ENCODE results near the gene RSL24D1. TPM values are rescaled to one million over a fixed set of nuclear protein-coding genes. Genes with fewer than 3 reads are reported as not detected.

Gene RSL24D1
- polyA plus RNA-seq, 4 donors = 42.7 to 79.3 (median 78.3) TPM

DNA sequence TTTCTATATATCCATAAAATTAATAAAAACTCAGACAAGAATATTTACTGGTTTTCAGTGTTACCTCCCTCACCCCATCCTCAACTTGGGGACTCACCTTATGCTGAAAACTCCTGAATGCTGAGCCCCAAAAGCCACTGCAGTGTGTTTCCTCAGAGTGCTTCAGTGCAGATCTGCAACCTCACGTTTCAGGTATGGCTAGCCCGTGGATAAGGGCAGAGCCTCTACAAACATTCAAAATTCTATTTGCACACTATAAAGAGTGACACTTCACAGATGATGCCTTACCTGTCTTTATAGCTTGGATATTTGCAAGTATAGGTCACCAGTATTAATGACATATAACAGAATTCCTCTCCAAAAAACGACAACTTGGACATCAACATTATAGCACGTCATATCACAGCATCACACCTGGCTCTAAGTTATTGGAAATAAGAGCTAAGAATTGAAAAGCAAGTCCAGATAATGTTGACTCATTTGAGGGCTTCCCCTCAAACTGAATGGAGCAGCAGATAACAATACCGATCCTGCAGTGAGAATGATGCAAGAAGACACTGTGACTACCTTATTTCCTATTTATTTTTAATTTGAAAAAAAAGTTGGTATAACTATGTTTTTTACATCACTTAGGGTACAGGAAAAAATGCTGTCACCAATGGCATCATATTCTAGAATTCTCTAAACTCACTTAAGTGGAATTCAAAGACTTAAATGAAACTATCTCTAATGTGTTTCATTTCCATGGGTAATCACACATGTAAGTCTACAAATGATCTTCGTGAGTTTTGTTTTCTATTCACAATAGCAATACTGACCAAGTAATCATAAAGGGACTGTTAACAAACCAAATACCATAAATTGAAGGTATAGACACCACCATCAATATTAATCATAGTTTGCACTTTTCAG lies 40.7 kb upstream of the RSL24D1 start:
- Histone ChIP-seq H3K9me3 (ENCODE audit: control insufficient read depth in 2 of 2, insufficient read depth in 1 of 2, low read depth in 1 of 2, low read length in 1 of 2) (no peaks in the 10 kb centered on the region), H3K27me3 (ENCODE audit: control insufficient read depth in 3 of 3, insufficient read depth in 3 of 3, low read length in 3 of 3) (no peaks in the 10 kb centered on the region), H3K4me3 (ENCODE audit: low read depth in 1 of 3, low read length in 3 of 3) (no peak overlapping the region), H3K36me3 (ENCODE audit: control insufficient read depth in 3 of 3, insufficient read depth in 2 of 3, low read depth in 1 of 3, low read length in 3 of 3) (no peaks in the 10 kb centered on the region), H3K4me1 (ENCODE audit: control insufficient read depth in 3 of 3, insufficient read depth in 2 of 3, low read depth in 1 of 3, low read length in 2 of 3) (no peaks in the 10 kb centered on the region), H3K27ac (ENCODE audit: low read depth in 1 of 3, low read length in 2 of 3) (no peak overlapping the region)
- no peak for DNase-seq
- WGBS, 3 donors = 82 to 85% (median 84%) methylated on average over 6 of the region's 6 CpGs
- no peak for FAIRE-seq

DNA sequence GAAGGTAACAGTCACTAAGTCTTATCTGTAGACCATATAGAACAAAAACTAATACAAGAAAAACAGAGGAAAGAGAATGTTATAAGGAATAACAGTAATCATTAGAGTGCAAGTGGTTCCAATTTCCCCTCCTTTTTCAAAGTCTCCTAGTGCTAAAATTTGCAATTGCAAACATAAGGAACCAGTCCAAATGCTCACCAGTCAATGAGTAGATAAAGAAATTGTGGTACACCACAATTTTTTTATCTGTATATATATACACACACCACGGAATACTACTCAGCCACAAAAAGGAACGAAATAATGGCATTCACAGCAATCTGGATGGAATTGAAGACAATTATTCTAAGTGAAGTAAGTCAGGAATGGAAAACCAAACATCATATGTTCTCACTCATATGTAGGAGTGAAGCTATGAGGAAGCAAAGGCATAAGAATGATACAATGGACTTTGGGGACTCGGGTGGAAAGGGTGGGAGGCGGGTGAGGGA lies 38.9 kb upstream of the RSL24D1 start:
- Histone ChIP-seq H3K27ac (ENCODE audit: low read depth in 1 of 3, low read length in 2 of 3) (no peak overlapping the region), H3K36me3 (ENCODE audit: control insufficient read depth in 3 of 3, insufficient read depth in 2 of 3, low read depth in 1 of 3, low read length in 3 of 3) (no peaks in the 10 kb centered on the region), H3K9me3 (ENCODE audit: control insufficient read depth in 2 of 2, insufficient read depth in 1 of 2, low read depth in 1 of 2, low read length in 1 of 2) (no peaks in the 10 kb centered on the region), H3K27me3 (ENCODE audit: control insufficient read depth in 3 of 3, insufficient read depth in 3 of 3, low read length in 3 of 3) (no peaks in the 10 kb centered on the region), H3K4me3 (ENCODE audit: low read depth in 1 of 3, low read length in 3 of 3) (no peak overlapping the region), H3K4me1 (ENCODE audit: control insufficient read depth in 3 of 3, insufficient read depth in 2 of 3, low read depth in 1 of 3, low read length in 2 of 3) (no peaks in the 10 kb centered on the region)
- 79 to 85% (median 85%) methylated on average over 4 of the region's 4 CpGs for WGBS, 3 donors
- FAIRE-seq = no peak
- no peak for DNase-seq

DNA sequence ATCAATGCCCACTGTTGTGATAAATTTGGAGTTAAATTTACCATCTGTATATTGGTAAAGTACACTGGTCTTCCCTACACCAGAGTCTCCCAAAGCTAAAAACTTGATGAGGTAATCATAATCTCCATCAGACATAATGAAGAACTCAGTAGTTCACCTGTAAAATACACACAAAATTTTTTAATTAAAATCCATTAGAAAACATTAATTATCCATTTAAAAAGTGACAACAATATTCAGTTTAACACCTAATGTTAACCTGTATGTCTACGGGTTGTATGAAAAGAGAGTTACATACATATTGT lies 38.0 kb upstream of the RSL24D1 start:
- WGBS, 3 donors = 97 to 100% (median 100%) methylated on average over 1 of the region's 1 CpG
- Histone ChIP-seq H3K36me3 (ENCODE audit: control insufficient read depth in 3 of 3, insufficient read depth in 2 of 3, low read depth in 1 of 3, low read length in 3 of 3) (peaks cover 0 to 3% (median 0%) of the 10 kb centered on the region in 3 donors), H3K27ac (ENCODE audit: low read depth in 1 of 3, low read length in 2 of 3) (no peak overlapping the region), H3K4me1 (ENCODE audit: control insufficient read depth in 3 of 3, insufficient read depth in 2 of 3, low read depth in 1 of 3, low read length in 2 of 3) (no peaks in the 10 kb centered on the region), H3K4me3 (ENCODE audit: low read depth in 1 of 3, low read length in 3 of 3) (no peak overlapping the region), H3K9me3 (ENCODE audit: control insufficient read depth in 2 of 2, insufficient read depth in 1 of 2, low read depth in 1 of 2, low read length in 1 of 2) (no peaks in the 10 kb centered on the region), H3K27me3 (ENCODE audit: control insufficient read depth in 3 of 3, insufficient read depth in 3 of 3, low read length in 3 of 3) (no peaks in the 10 kb centered on the region)
- DNase-seq (no peak), FAIRE-seq (no peak)

DNA sequence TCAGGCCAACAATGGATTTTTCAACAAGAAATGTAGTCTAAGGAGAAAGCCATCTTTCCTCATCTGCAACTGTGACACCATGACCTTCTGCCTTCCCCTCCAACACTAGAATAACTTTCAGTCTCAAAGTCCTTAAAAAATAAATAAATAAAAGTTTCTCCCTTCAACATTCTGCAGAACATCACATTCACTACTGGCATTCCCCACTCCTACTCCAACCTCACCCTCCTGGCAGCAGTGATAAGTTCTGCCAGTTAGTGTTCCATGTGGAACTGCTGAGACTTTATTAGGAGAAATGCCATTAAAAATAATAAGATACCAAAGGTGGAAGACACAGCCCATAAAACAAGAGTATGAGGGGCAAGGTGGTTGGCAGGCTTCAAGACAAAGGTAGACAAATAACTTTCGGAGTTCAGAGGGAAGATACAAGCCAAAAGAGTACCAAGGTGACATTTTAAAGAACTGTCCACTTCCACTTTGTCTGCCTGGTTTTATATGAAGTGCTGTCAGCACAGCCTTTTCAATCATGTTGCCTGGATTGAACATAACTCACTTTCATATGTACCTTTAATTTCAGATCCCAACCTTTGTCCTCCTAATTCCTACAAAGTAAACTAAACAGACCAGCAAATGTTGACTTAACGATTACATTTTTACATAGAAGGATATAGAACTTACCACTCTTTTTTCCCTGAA lies 37.5 kb upstream of the RSL24D1 start:
- H3K9me3 ChIP-seq (ENCODE audit: control insufficient read depth in 2 of 2, insufficient read depth in 1 of 2, low read depth in 1 of 2, low read length in 1 of 2) = no peaks in the 10 kb centered on the region
- no peak overlapping the region for H3K4me3 ChIP-seq (ENCODE audit: low read depth in 1 of 3, low read length in 3 of 3)
- 24 to 89% (median 81%) methylated on average over 2 of the region's 2 CpGs for WGBS, 3 donors
- H3K36me3 ChIP-seq (ENCODE audit: control insufficient read depth in 3 of 3, insufficient read depth in 2 of 3, low read depth in 1 of 3, low read length in 3 of 3) = peaks cover 0 to 3% (median 0%) of the 10 kb centered on the region in 3 donors
- H3K27ac ChIP-seq (ENCODE audit: low read depth in 1 of 3, low read length in 2 of 3) = no peak overlapping the region
- DNase-seq (peak in 1 of 2 donors; percentile 37), FAIRE-seq (no peak)
- no peaks in the 10 kb centered on the region for H3K4me1 ChIP-seq (ENCODE audit: control insufficient read depth in 3 of 3, insufficient read depth in 2 of 3, low read depth in 1 of 3, low read length in 2 of 3)
- no peaks in the 10 kb centered on the region for H3K27me3 ChIP-seq (ENCODE audit: control insufficient read depth in 3 of 3, insufficient read depth in 3 of 3, low read length in 3 of 3)

DNA sequence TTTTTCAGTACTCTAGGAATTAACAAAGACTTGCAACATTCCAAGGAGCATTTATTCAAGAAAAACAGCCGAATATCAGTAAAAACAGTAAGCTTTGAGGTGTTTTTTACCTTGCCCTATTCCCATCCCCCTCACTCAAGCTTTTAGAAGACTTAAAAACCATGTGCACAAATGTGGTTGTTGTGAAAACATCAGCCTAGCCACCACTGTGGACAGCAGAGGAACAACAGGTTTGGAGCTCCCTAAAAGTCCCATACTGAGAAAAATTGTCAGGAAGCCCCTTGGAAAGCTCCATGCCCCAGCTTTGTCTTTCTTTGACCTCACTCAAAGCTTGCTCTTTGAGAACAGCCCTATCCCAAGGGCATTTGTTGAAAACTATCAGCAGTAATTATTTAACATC lies 34.7 kb upstream of the RSL24D1 start:
- peaks cover 0 to 7% (median 0%) of the 10 kb centered on the region in 3 donors for H3K36me3 ChIP-seq (ENCODE audit: control insufficient read depth in 3 of 3, insufficient read depth in 2 of 3, low read depth in 1 of 3, low read length in 3 of 3)
- FAIRE-seq = no peak

DNA sequence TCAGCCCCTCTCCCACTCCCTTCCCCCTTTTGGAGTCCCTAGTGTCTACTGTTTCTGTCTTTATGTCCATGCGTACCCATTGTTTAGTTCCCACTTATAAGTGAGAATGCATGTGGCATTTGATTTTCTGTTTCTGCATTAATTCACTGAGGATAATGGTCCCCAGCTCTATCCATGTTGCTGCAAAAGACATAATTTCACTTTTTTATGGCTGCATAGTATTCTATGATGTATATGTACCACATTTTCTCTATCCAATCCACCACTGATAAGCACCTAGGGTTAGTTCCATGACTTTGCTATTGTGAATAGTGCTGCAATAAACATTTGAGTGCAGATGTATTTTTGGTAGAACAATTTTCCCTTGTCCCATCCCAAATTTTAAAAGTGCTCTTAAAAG lies 34.2 kb upstream of the RSL24D1 start:
- H3K27me3 ChIP-seq (ENCODE audit: control insufficient read depth in 3 of 3, insufficient read depth in 3 of 3, low read length in 3 of 3) = no peaks in the 10 kb centered on the region
- no peak for DNase-seq
- 53 to 94% (median 86%) methylated on average over 1 of the region's 1 CpG for WGBS, 3 donors
- no peak overlapping the region for H3K27ac ChIP-seq (ENCODE audit: low read depth in 1 of 3, low read length in 2 of 3)
- H3K4me3 ChIP-seq (ENCODE audit: low read depth in 1 of 3, low read length in 3 of 3) = no peak overlapping the region
- no peaks in the 10 kb centered on the region for H3K4me1 ChIP-seq (ENCODE audit: control insufficient read depth in 3 of 3, insufficient read depth in 2 of 3, low read depth in 1 of 3, low read length in 2 of 3)
- no peak for FAIRE-seq
- peaks cover 0 to 7% (median 3%) of the 10 kb centered on the region in 3 donors for H3K36me3 ChIP-seq (ENCODE audit: control insufficient read depth in 3 of 3, insufficient read depth in 2 of 3, low read depth in 1 of 3, low read length in 3 of 3)
- no peaks in the 10 kb centered on the region for H3K9me3 ChIP-seq (ENCODE audit: control insufficient read depth in 2 of 2, insufficient read depth in 1 of 2, low read depth in 1 of 2, low read length in 1 of 2)

More for the DNA sequence above, 34.7 kb upstream of the RSL24D1 start:
- H3K4me3 ChIP-seq (ENCODE audit: low read depth in 1 of 3, low read length in 3 of 3) = no peak overlapping the region
- H3K27me3 ChIP-seq (ENCODE audit: control insufficient read depth in 3 of 3, insufficient read depth in 3 of 3, low read length in 3 of 3) = no peaks in the 10 kb centered on the region
- DNase-seq = no peak
- H3K4me1 ChIP-seq (ENCODE audit: control insufficient read depth in 3 of 3, insufficient read depth in 2 of 3, low read depth in 1 of 3, low read length in 2 of 3) = no peaks in the 10 kb centered on the region
- no peaks in the 10 kb centered on the region for H3K9me3 ChIP-seq (ENCODE audit: control insufficient read depth in 2 of 2, insufficient read depth in 1 of 2, low read depth in 1 of 2, low read length in 1 of 2)
- H3K27ac ChIP-seq (ENCODE audit: low read depth in 1 of 3, low read length in 2 of 3) = no peak overlapping the region
- 89 to 99% (median 92%) methylated on average over 1 of the region's 1 CpG for WGBS, 3 donors

DNA sequence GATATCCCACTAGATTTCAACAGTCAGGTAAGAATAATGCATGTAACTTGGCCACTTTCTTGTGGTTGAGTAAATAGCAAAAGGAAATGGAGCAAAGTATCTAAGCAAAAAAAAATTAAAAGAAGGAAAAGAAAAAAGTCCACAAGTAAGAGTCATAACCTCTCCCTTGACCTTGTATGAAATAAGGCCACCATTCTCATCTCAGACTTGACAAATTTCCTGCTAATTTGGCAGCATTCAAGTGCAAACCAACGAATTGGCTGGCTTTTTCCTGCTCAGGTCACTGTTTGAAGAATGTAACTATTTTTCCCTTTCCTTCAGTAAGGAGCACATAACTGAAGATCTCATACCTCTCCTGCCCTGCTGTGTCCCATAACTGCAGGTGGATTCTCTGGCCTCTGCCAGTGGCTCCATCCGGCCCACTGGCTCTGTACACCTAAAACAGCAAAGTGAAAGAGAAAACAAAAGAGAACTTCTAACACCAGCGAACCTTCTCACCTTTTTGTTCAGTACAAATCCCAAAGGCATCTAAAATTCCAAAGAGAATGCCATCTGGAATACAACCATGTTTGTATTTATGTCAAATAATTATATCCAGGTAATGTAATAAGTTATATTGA lies 33.4 kb upstream of the RSL24D1 start:
- DNase-seq = no peak
- H3K36me3 ChIP-seq (ENCODE audit: control insufficient read depth in 3 of 3, insufficient read depth in 2 of 3, low read depth in 1 of 3, low read length in 3 of 3) = peaks cover 0 to 7% (median 3%) of the 10 kb centered on the region in 3 donors
- H3K4me3 ChIP-seq (ENCODE audit: low read depth in 1 of 3, low read length in 3 of 3) = no peak overlapping the region

DNA sequence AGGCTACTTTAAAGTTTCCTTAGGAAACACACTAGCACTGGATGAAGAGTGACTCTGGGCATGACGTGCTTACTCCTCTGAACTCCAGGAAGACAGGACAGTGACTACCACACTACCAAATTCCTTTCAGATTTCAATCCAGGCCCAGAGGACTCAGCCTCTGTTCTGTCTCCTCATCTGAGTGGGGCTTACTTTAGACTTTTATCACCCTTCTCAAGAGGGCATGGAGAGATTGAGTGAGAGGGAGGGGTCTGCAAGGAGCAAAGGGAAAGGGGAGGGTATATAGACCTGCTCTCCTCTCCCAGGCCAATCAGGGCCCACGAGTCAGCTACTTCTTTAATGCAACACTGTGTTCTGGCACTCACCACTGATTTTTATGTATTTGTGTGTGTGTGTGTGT lies 29.4 kb upstream of the RSL24D1 start:
- no peaks in the 10 kb centered on the region for H3K27me3 ChIP-seq (ENCODE audit: control insufficient read depth in 3 of 3, insufficient read depth in 3 of 3, low read length in 3 of 3)
- no peak overlapping the region for H3K27ac ChIP-seq (ENCODE audit: low read depth in 1 of 3, low read length in 2 of 3)
- FAIRE-seq = no peak
- 93 to 97% (median 95%) methylated on average over 2 of the region's 2 CpGs for WGBS, 3 donors
- no peak overlapping the region for H3K4me3 ChIP-seq (ENCODE audit: low read depth in 1 of 3, low read length in 3 of 3)
- no peak for DNase-seq
- no peaks in the 10 kb centered on the region for H3K9me3 ChIP-seq (ENCODE audit: control insufficient read depth in 2 of 2, insufficient read depth in 1 of 2, low read depth in 1 of 2, low read length in 1 of 2)
- H3K36me3 ChIP-seq (ENCODE audit: control insufficient read depth in 3 of 3, insufficient read depth in 2 of 3, low read depth in 1 of 3, low read length in 3 of 3) = peaks cover 0 to 11% (median 3%) of the 10 kb centered on the region in 3 donors
- peaks cover 0 to 17% (median 5%) of the 10 kb centered on the region in 3 donors for H3K4me1 ChIP-seq (ENCODE audit: control insufficient read depth in 3 of 3, insufficient read depth in 2 of 3, low read depth in 1 of 3, low read length in 2 of 3)

More for the DNA sequence above, 33.4 kb upstream of the RSL24D1 start:
- WGBS, 3 donors = 29 to 54% (median 50%) methylated on average over 3 of the region's 3 CpGs
- FAIRE-seq = no peak
- H3K27ac ChIP-seq (ENCODE audit: low read depth in 1 of 3, low read length in 2 of 3) = no peak overlapping the region
- H3K9me3 ChIP-seq (ENCODE audit: control insufficient read depth in 2 of 2, insufficient read depth in 1 of 2, low read depth in 1 of 2, low read length in 1 of 2) = no peaks in the 10 kb centered on the region
- no peaks in the 10 kb centered on the region for H3K27me3 ChIP-seq (ENCODE audit: control insufficient read depth in 3 of 3, insufficient read depth in 3 of 3, low read length in 3 of 3)
- H3K4me1 ChIP-seq (ENCODE audit: control insufficient read depth in 3 of 3, insufficient read depth in 2 of 3, low read depth in 1 of 3, low read length in 2 of 3) = peaks cover 0 to 3% (median 0%) of the 10 kb centered on the region in 3 donors
